Transverse colon (tissue), 4 donors: Measurements from ENCODE around the gene ANK3.

Experiments used
- CTCF ChIP-seq, 5 experiments: fragments of 200-600 bp in 3 of 5; fragments of 450-650 bp in 2 of 5; sonication (generic) in 3 of 5; IDR thresholded peaks; 1 replicate in 2 of 5; 2 replicates in 3 of 5; pipeline ENCODE4 v1.5.1; 2016 to 2017; ENCODE audit warnings: antibody characterized with exemption in 5 of 5, inconsistent platforms in 3 of 5, mild to moderate bottlenecking in 2 of 5, moderate library complexity in 1 of 5
- EP300 ChIP-seq: sonication (generic); formaldehyde crosslinking; IDR thresholded peaks from one replicate; pipeline ENCODE4 v1.6.1; 2017; ENCODE audit warnings: antibody characterized with exemption, low read depth
- POLR2A ChIP-seq: fragments of 450-650 bp; IDR thresholded peaks from one replicate; pipeline ENCODE4 v1.6.1; 2016; ENCODE audit warnings: antibody characterized with exemption, mild to moderate bottlenecking, moderate library complexity
- POLR2AphosphoS5 ChIP-seq, 3 donors: sonication (generic); formaldehyde crosslinking; IDR thresholded peaks; one replicate each; pipeline ENCODE4 v1.6.1; 2016; ENCODE audit warnings: antibody characterized with exemption in 3 of 3

- TF ChIP-seq CTCF (IDR thresholded peaks at IDR 0.05) (no peak), POLR2A (no peak), EP300 (no peak), POLR2AphosphoS5 (IDR thresholded peaks at IDR 0.05) (no peak)
These were observed 234.4 kb downstream of the ANK3 start for GRCh38 chr10:60155099-60155877.
